WTC11 (cell line): Measurements from ENCODE around the gene MARK2.

Experiments
- CBFB ChIP-seq: sonication (generic); formaldehyde crosslinking; IDR thresholded peaks from 2 replicates; pipeline ENCODE4 v1.8.1; 2022; ENCODE audit warnings: mild to moderate bottlenecking, low read depth, missing genetic modification reagents
- CTCF ChIP-seq: fragments of 200-600 bp; IDR thresholded peaks from 2 replicates; pipeline ENCODE4 v1.8.0; 2022; ENCODE audit warnings: antibody characterized with exemption
- E2F4 ChIP-seq: sonication (generic); formaldehyde crosslinking; IDR thresholded peaks from 2 replicates; pipeline ENCODE4 v1.8.1; 2022; ENCODE audit warnings: low read depth, mild to moderate bottlenecking, moderate library complexity, missing genetic modification reagents, borderline replicate concordance
- FOXJ3 ChIP-seq: sonication (generic); formaldehyde crosslinking; IDR thresholded peaks from 2 replicates; pipeline ENCODE4 v1.9.0; 2021; ENCODE audit warnings: missing genetic modification reagents, mild to moderate bottlenecking, borderline replicate concordance
- GTF2I ChIP-seq: fragments of 250-450 bp; sonication (Bioruptor Pico); conservative IDR thresholded peaks from 2 replicates; pipeline ENCODE4 v1.4.0; 2021; ENCODE audit warnings: mild to moderate bottlenecking
- MLX ChIP-seq: sonication (generic); formaldehyde crosslinking; IDR thresholded peaks from 2 replicates; pipeline ENCODE4 v1.8.1; 2023; ENCODE audit warnings: mild to moderate bottlenecking, missing genetic modification reagents, moderate library complexity
- USF1 ChIP-seq: sonication (generic); formaldehyde crosslinking; IDR thresholded peaks from 2 replicates; pipeline ENCODE4 v1.8.0; 2022; ENCODE audit warnings: mild to moderate bottlenecking, missing genetic modification reagents

GRCh38 chr11:63816166-63816565 is 22.7 kb upstream of the MARK2 start:
- TF ChIP-seq CTCF (no peak), E2F4 (CRISPR knock-in tag) (no peak), MLX (CRISPR knock-in tag) (no peak), FOXJ3 (no peak), GTF2I (CRISPR knock-in tag) (no peak), CBFB (CRISPR knock-in tag) (no peak), USF1 (CRISPR knock-in tag) (no peak)
